Nephron (organoid): Measurements from ENCODE around the gene ELL.

ENCODE experiments used
- H3K27ac Mint-ChIP-seq, 3 experiments: 2 replicates each; pipeline ENCODE4 v1.8.0; 2020; ENCODE audit warnings: mixed read lengths in 3 of 3, mild to moderate bottlenecking in 2 of 3, moderate library complexity in 1 of 3
- H3K27me3 Mint-ChIP-seq: 2 replicates; pipeline ENCODE4 v1.8.0; 2021; ENCODE audit warnings: low read depth, mild to moderate bottlenecking, moderate library complexity, mixed read lengths
- H3K36me3 Mint-ChIP-seq: 2 replicates; pipeline ENCODE4 v1.8.0; 2020; ENCODE audit warnings: low read depth, mixed read lengths
- H3K4me1 Mint-ChIP-seq: 2 replicates; pipeline ENCODE4 v1.8.0; 2020; ENCODE audit warnings: mixed read lengths
- H3K4me3 Mint-ChIP-seq, 3 experiments: 2 replicates each; pipeline ENCODE4 v1.8.0; 2020; ENCODE audit warnings: mild to moderate bottlenecking in 3 of 3, mixed read lengths in 3 of 3, moderate library complexity in 2 of 3
- H3K9me3 Mint-ChIP-seq: 2 replicates; pipeline ENCODE4 v1.8.0; 2020; ENCODE audit warnings: mixed read lengths
- CTCF ChIP-seq, 3 experiments: fragments of 200-600 bp; sonication (generic); IDR thresholded peaks; one replicate each; pipeline ENCODE4 v1.5.0; 2021; ENCODE audit warnings: antibody characterized with exemption in 3 of 3; ENCODE audit not compliant: unreplicated experiment in 3 of 3

ELL gene

GRCh38 chr19:18508585-18508984 lies 13.3 kb downstream of the ELL start:
- no peak for TF ChIP-seq CTCF (IDR thresholded peaks at IDR 0.05; ENCODE audit: unreplicated experiment in 3 of 3)
- H3K27ac Mint-ChIP-seq: no peak overlapping the region
- peaks cover 38% of the 10 kb centered on the region for H3K4me1 Mint-ChIP-seq
- no peaks in the 10 kb centered on the region for H3K36me3 Mint-ChIP-seq
- no peaks in the 10 kb centered on the region for H3K27me3 Mint-ChIP-seq
- H3K9me3 Mint-ChIP-seq: no peaks in the 10 kb centered on the region
- H3K4me3 Mint-ChIP-seq: no peak overlapping the region

GRCh38 chr19:18507727-18508440 lies 14.0 kb downstream of the ELL start:
- Mint-ChIP-seq H3K27me3 (no peaks in the 10 kb centered on the region), H3K36me3 (no peaks in the 10 kb centered on the region), H3K4me1 (peaks cover 36% of the 10 kb centered on the region), H3K27ac (peak overlapping the region; percentile 39 to 62 (median 47)), H3K4me3 (no peak overlapping the region), H3K9me3 (no peaks in the 10 kb centered on the region)
- TF ChIP-seq CTCF (IDR thresholded peaks at IDR 0.05; ENCODE audit: unreplicated experiment in 3 of 3): no peak

- Mint-ChIP-seq H3K9me3 (no peaks in the 10 kb centered on the region), H3K36me3 (no peaks in the 10 kb centered on the region), H3K4me1 (peaks cover 42% of the 10 kb centered on the region), H3K27me3 (no peaks in the 10 kb centered on the region), H3K4me3 (no peak overlapping the region), H3K27ac (peak overlapping the region; percentile 39 to 62 (median 47))
- TF ChIP-seq CTCF (IDR thresholded peaks at IDR 0.05; ENCODE audit: unreplicated experiment in 3 of 3): no peak
These were observed 14.7 kb downstream of the ELL start for GRCh38 chr19:18507021-18507726.

GRCh38 chr19:18506101-18506930 lies 15.6 kb downstream of the ELL start:
- TF ChIP-seq CTCF (IDR thresholded peaks at IDR 0.05; ENCODE audit: unreplicated experiment in 3 of 3): no peak
- Mint-ChIP-seq H3K4me3 (no peak overlapping the region), H3K27ac (peak overlapping the region in 1 of 3 experiments; percentile 62), H3K36me3 (no peaks in the 10 kb centered on the region), H3K27me3 (no peaks in the 10 kb centered on the region), H3K4me1 (peaks cover 51% of the 10 kb centered on the region), H3K9me3 (no peaks in the 10 kb centered on the region)

- Mint-ChIP-seq H3K4me1 (peaks cover 63% of the 10 kb centered on the region), H3K4me3 (no peak overlapping the region), H3K27ac (peak overlapping the region in 2 of 3 experiments; percentile 66 to 81), H3K36me3 (no peaks in the 10 kb centered on the region), H3K9me3 (no peaks in the 10 kb centered on the region), H3K27me3 (no peaks in the 10 kb centered on the region)
- no peak for TF ChIP-seq CTCF (IDR thresholded peaks at IDR 0.05; ENCODE audit: unreplicated experiment in 3 of 3)
These were observed 16.8 kb downstream of the ELL start for GRCh38 chr19:18504886-18505610.
